SK-N-SH (cell line): ENCODE data around the gene PXK. TPM values are rescaled to one million over a fixed set of nuclear protein-coding genes. Genes with fewer than 3 reads are reported as not detected.

Experiments used
- CTCF ChIA-PET: fragments of 300-600, 350-600 bp; formaldehyde crosslinking; extraction: SDS; loops from one replicate; lab custom pipeline; 2021; lab: Yijun Ruan, JAX
- POLR2A ChIA-PET: fragments of 350-600 bp; sonication (Branson Sonifier 250); formaldehyde crosslinking; extraction: SDS; loops from one replicate; lab custom pipeline; 2020; ENCODE audit warnings: antibody characterized with exemption, inconsistent platforms; lab: Yijun Ruan, JAX
- DNase-seq: peaks from one replicate; pipeline ENCODE4 v3.0.0; 2012
- H2AFZ ChIP-seq: fragments of 200-600 bp; sonication (generic); 2 replicates; pipeline ENCODE4 v1.8.1; 2016; ENCODE audit warnings: antibody characterized with exemption, mild to moderate bottlenecking, low read depth
- H3F3A ChIP-seq: fragments of 200-600 bp; sonication (generic); replicated peaks from 2 replicates; pipeline ENCODE3; 2016; ENCODE audit warnings: antibody characterized with exemption, mild to moderate bottlenecking; ENCODE audit not compliant: insufficient read depth
- H3K27ac ChIP-seq, 2 experiments: fragments of 200-500 bp in 1 of 2; fragments of 200-600 bp in 1 of 2; sonication (Bioruptor generic) in 1 of 2; sonication (generic), shearing (Covaris generic) in 1 of 2; 2 replicates each; pipeline versions ENCODE4 v1.5.1 to v1.6.1; 2014 to 2016; ENCODE audit warnings: low read depth in 2 of 2, inconsistent platforms in 1 of 2, low read length in 1 of 2, mild to moderate bottlenecking in 1 of 2, mixed read lengths in 1 of 2
- H3K27me3 ChIP-seq: fragments of 200-600 bp; sonication (generic), shearing (Covaris generic); 2 replicates; pipeline ENCODE4 v1.6.1; 2016; ENCODE audit warnings: mixed run types; ENCODE audit not compliant: insufficient read depth
- H3K36me3 ChIP-seq, 2 experiments: fragments of 200-500 bp in 1 of 2; fragments of 200-600 bp in 1 of 2; sonication (Bioruptor generic) in 1 of 2; sonication (generic) in 1 of 2; replicated peaks in 1 of 2; 2 replicates each; pipeline versions ENCODE3 to v1.5.1; 2014 to 2016; ENCODE audit warnings: low read length in 1 of 2, mild to moderate bottlenecking in 1 of 2; ENCODE audit not compliant: insufficient read depth in 2 of 2, control insufficient read depth in 1 of 2
- H3K4me1 ChIP-seq, 2 experiments: fragments of 200-500 bp in 1 of 2; fragments of 200-600 bp in 1 of 2; sonication (Bioruptor generic) in 1 of 2; sonication (generic), shearing (Covaris generic) in 1 of 2; 2 replicates each; pipeline versions ENCODE4 v1.5.1 to v1.6.1; 2014 to 2016; ENCODE audit warnings: low read depth in 1 of 2, low read length in 1 of 2, mixed run types in 1 of 2; ENCODE audit not compliant: insufficient read depth in 2 of 2, control insufficient read depth in 1 of 2
- H3K4me2 ChIP-seq: fragments of 200-600 bp; sonication (generic), shearing (Covaris generic); 2 replicates; pipeline ENCODE4 v1.6.1; 2017; ENCODE audit warnings: mixed run types
- H3K4me3 ChIP-seq, 2 experiments: fragments of 200-500 bp in 1 of 2; fragments of 200-600 bp in 1 of 2; sonication (Bioruptor generic) in 1 of 2; sonication (generic), shearing (Covaris generic) in 1 of 2; 2 replicates each; pipeline versions ENCODE4 v1.5.1 to v1.8.1; 2014 to 2016; ENCODE audit warnings: low read depth in 2 of 2, inconsistent platforms in 1 of 2, low read length in 1 of 2, mild to moderate bottlenecking in 1 of 2, mixed read lengths in 1 of 2, moderate library complexity in 1 of 2
- H3K79me2 ChIP-seq: fragments of 200-600 bp; sonication (generic); 2 replicates; pipeline ENCODE4 v1.8.1; 2017; ENCODE audit warnings: mild to moderate bottlenecking; ENCODE audit not compliant: insufficient read depth
- H3K9ac ChIP-seq: fragments of 200-600 bp; sonication (generic); 2 replicates; pipeline ENCODE4 v1.6.1; 2017; ENCODE audit warnings: mixed run types
- H3K9me2 ChIP-seq: fragments of 200-600 bp; sonication (generic); 2 replicates; pipeline ENCODE4 v1.6.1; 2017; ENCODE audit warnings: mixed run types
- H3K9me3 ChIP-seq: fragments of 200-600 bp; sonication (generic); 2 replicates; pipeline ENCODE4 v1.6.1; 2017; ENCODE audit warnings: mixed run types, mild to moderate bottlenecking, moderate library complexity
- H4K20me1 ChIP-seq: fragments of 200-600 bp; sonication (generic); 2 replicates; pipeline ENCODE4 v1.6.1; 2017; ENCODE audit warnings: mild to moderate bottlenecking, mixed run types; ENCODE audit not compliant: insufficient read depth
- CHD2 ChIP-seq: fragments of 150-350 bp; IDR thresholded peaks from 2 replicates; pipeline ENCODE4 v1.6.1; 2018; ENCODE audit warnings: low read length; ENCODE audit not compliant: partially characterized antibody
- ELF1 ChIP-seq: IDR thresholded peaks from 2 replicates; pipeline ENCODE4 v1.4.0; 2012
- FOSL2 ChIP-seq: IDR thresholded peaks from 2 replicates; pipeline ENCODE4 v1.4.0; 2012; ENCODE audit warnings: low read depth, mild to moderate bottlenecking, moderate library complexity, borderline replicate concordance
- FOXJ3 ChIP-seq: sonication (generic); formaldehyde crosslinking; IDR thresholded peaks from 2 replicates; pipeline ENCODE4 v1.5.1; 2020; ENCODE audit warnings: mild to moderate bottlenecking, missing genetic modification reagents
- FOXM1 ChIP-seq: IDR thresholded peaks from 2 replicates; pipeline ENCODE4 v1.4.0; 2012; ENCODE audit warnings: low read depth, mild to moderate bottlenecking
- GABPA ChIP-seq: IDR thresholded peaks from 2 replicates; pipeline ENCODE4 v1.4.0; 2012; ENCODE audit warnings: low read depth, mild to moderate bottlenecking
- GATA2 ChIP-seq: sonication (generic); formaldehyde crosslinking; IDR thresholded peaks from 2 replicates; pipeline ENCODE4 v1.5.0; 2020; ENCODE audit warnings: mild to moderate bottlenecking, missing genetic modification reagents
- MAX ChIP-seq: IDR thresholded peaks from 2 replicates; pipeline ENCODE4 v1.4.0; 2012; ENCODE audit warnings: low read depth
- MEF2A ChIP-seq: IDR thresholded peaks from 2 replicates; pipeline ENCODE4 v1.4.0; 2012; ENCODE audit warnings: low read depth, borderline replicate concordance
- MXI1 ChIP-seq: IDR thresholded peaks from 2 replicates; pipeline ENCODE4 v1.6.1; 2012; ENCODE audit warnings: mild to moderate bottlenecking, low read depth, low read length, improper control_type of control experiment
- NRF1 ChIP-seq: IDR thresholded peaks from 2 replicates; pipeline ENCODE4 v1.6.1; 2012; ENCODE audit warnings: low read depth, mild to moderate bottlenecking, low read length
- POLR2AphosphoS5 ChIP-seq: IDR thresholded peaks from 2 replicates; pipeline ENCODE4 v1.6.1; 2012; ENCODE audit warnings: low read depth, low read length
- RAD21 ChIP-seq: IDR thresholded peaks from 2 replicates; pipeline ENCODE4 v1.6.1; 2012; ENCODE audit warnings: mild to moderate bottlenecking, low read length
- RCOR1 ChIP-seq: fragments of 150-350 bp; IDR thresholded peaks from 2 replicates; pipeline ENCODE4 v1.6.1; 2017; ENCODE audit warnings: antibody characterized with exemption, low read length
- REST ChIP-seq: IDR thresholded peaks from 2 replicates; pipeline ENCODE4 v1.6.1; 2012; ENCODE audit warnings: mild to moderate bottlenecking, low read depth, low read length, moderate library complexity
- RFX5 ChIP-seq: IDR thresholded peaks from 2 replicates; pipeline ENCODE4 v1.6.1; 2012; ENCODE audit warnings: mild to moderate bottlenecking, improper control_type of control experiment, low read length
- SIN3A ChIP-seq: IDR thresholded peaks from 2 replicates; pipeline ENCODE4 v1.6.1; 2012; ENCODE audit warnings: low read depth, mild to moderate bottlenecking, low read length, moderate library complexity, borderline replicate concordance
- SMC3 ChIP-seq: IDR thresholded peaks from 2 replicates; pipeline ENCODE4 v1.6.1; 2012; ENCODE audit warnings: low read depth, low read length, improper control_type of control experiment
- TAF1 ChIP-seq: IDR thresholded peaks from 2 replicates; pipeline ENCODE4 v1.6.1; 2012; ENCODE audit warnings: low read depth, mild to moderate bottlenecking, low read length, moderate library complexity, borderline replicate concordance
- TEAD4 ChIP-seq: IDR thresholded peaks from 2 replicates; pipeline ENCODE4 v1.4.0; 2012; ENCODE audit warnings: mild to moderate bottlenecking, borderline replicate concordance; ENCODE audit not compliant: insufficient read depth
- YY1 ChIP-seq: IDR thresholded peaks from 2 replicates; pipeline ENCODE4 v1.4.0; 2012; ENCODE audit warnings: low read depth, mild to moderate bottlenecking
- ZBTB33 ChIP-seq: IDR thresholded peaks from 2 replicates; pipeline ENCODE4 v1.4.0; 2012; ENCODE audit warnings: low read depth, borderline replicate concordance
- WGBS: methylation state at CpG from one replicate; pipeline ENCODE4 v1.1.6; 2017; ENCODE audit warnings: low lambda C conversion rate; 5-methylcytosine and 5-hydroxymethylcytosine counted together
- polyA plus RNA-seq, 3 experiments: library from polyadenylated mRNA; depleted of rRNA; stranded (reverse); fragments of >200 nt; gene quantifications; 2 replicates each; pipeline ENCODE4 v1.2.3, GENCODE V29; 2012

The PXK gene
- polyA plus RNA-seq, 1 of the 3 experiments (the other 2 are of a cell fraction), result 8.4 TPM

- DNase-seq, result no peak
- Histone ChIP-seq H3K27ac (no peak overlapping the region), H2AFZ (no peak overlapping the region), H3K4me2 (no peak overlapping the region), H3K27me3 (no peaks in the 10 kb centered on the region), H3K9me3 (0 out of 2 replicates have a peak, but pooled peaks cover 7% of the 10 kb centered on the region), H3K36me3 (peaks cover 0 to 13% of the 10 kb centered on the region in 2 experiments), H3K9ac (no peak overlapping the region), H3K4me1 (no peaks in the 10 kb centered on the region; a peak in 1 of 4 replicates), H3K79me2 (no peaks in the 10 kb centered on the region), H3F3A (no peaks in the 10 kb centered on the region), H3K9me2 (no peaks in the 10 kb centered on the region), H4K20me1 (no peaks in the 10 kb centered on the region), H3K4me3 (no peak overlapping the region)
- POLR2A ChIA-PET, result no interaction called here
- WGBS, result 80% methylated on average over 4 of the region's 6 CpGs
- TF ChIP-seq RFX5 (no peak), REST (no peak), YY1 (no peak), RCOR1 (no peak), ELF1 (no peak), GABPA (no peak), SMC3 (no peak), FOXM1 (no peak), FOXJ3 (CRISPR knock-in tag) (no peak), TEAD4 (no peak), MAX (no peak), MEF2A (no peak), MXI1 (no peak), FOSL2 (no peak)
- CTCF ChIA-PET, result interaction anchor here (0.5 to 2.5 kb wide), 3 partner anchors 10 to 1301 kb away, joined by 4 to 12 read pairs (median 5); partner anchors contain the start of genes HTD2 and RPP14
These were observed 35.8 kb upstream of the PXK start for GRCh38 chr3:58296843-58297242.

GRCh38 chr3:58298190-58298589 is 34.5 kb upstream of the PXK start:
- ChIA-PET CTCF (interaction anchor here (0.9 to 6.5 kb wide), 6 partner anchors 9 to 284 kb away, joined by 3 to 60 read pairs (median 15); partner anchors contain the start of genes HTD2 and RPP14), POLR2A (interaction anchor here (0.6 kb wide), 1 partner anchor 58 kb away, joined by 3 read pairs; no protein-coding TSS in a partner anchor)
- no peak overlapping the region for H3K27ac ChIP-seq
- no peak for TF ChIP-seq RFX5
- no peak for TF ChIP-seq TAF1
- no peak for TF ChIP-seq CHD2
- no peak for TF ChIP-seq NRF1
- TF ChIP-seq MAX, result no peak
- no peak for TF ChIP-seq ELF1
- TF ChIP-seq ZBTB33, result no peak
- TF ChIP-seq POLR2AphosphoS5, result no peak
- TF ChIP-seq SIN3A, result no peak
- no peak for TF ChIP-seq RAD21
- TF ChIP-seq GATA2 (CRISPR knock-in tag), result no peak

More at GRCh38 chr3:58298190-58298589, 34.5 kb upstream of the PXK start:
- Histone ChIP-seq H4K20me1 (no peaks in the 10 kb centered on the region), H3K4me3 (no peak overlapping the region), H3K27me3 (no peaks in the 10 kb centered on the region; the same call in 1 of the 2 replicates), H3K4me1 (no peaks in the 10 kb centered on the region; a peak in 1 of 4 replicates), H2AFZ (no peak overlapping the region), H3K9ac (no peak overlapping the region), H3K9me3 (0 out of 2 replicates have a peak, but pooled peaks cover 7% of the 10 kb centered on the region), H3K4me2 (no peak overlapping the region), H3K79me2 (no peaks in the 10 kb centered on the region), H3K9me2 (no peaks in the 10 kb centered on the region), H3K36me3 (peaks cover 0 to 13% of the 10 kb centered on the region in 2 experiments), H3F3A (no peaks in the 10 kb centered on the region)
- no peak for DNase-seq
- WGBS, result 57% methylated on average over 2 of the region's 3 CpGs
